GM19240 (cell line): Measurements from ENCODE around the gene ZNF365.
"Not testable (repeated sequence)": the region's sequence is repeated elsewhere in the genome, so short reads cannot be mapped to it uniquely, and the experiment has no call there.

Experiments
- DNase-seq: peaks from one replicate; pipeline ENCODE4 v3.0.0; 2011; ENCODE audit warnings: low spot score; ENCODE audit not compliant: insufficient read length

The ZNF365 gene, protein sequence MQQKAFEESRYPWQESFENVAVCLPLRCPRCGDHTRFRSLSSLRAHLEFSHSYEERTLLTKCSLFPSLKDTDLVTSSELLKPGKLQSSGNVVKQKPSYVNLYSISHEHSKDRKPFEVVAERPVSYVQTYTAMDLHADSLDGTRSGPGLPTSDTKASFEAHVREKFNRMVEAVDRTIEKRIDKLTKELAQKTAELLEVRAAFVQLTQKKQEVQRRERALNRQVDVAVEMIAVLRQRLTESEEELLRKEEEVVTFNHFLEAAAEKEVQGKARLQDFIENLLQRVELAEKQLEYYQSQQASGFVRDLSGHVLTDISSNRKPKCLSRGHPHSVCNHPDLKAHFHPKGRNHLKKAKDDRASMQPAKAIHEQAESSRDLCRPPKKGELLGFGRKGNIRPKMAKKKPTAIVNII

GRCh38 chr10:62373995-62374861, at the start of gene ZNF365:
Gene ZNF365 (plus strand): TSS chr10:62374369. CDS start chr10:62376194, 1,825 bp downstream.
- no peak for DNase-seq

GRCh38 chr10:62326176-62326575, 48.0 kb upstream of the ZNF365 start:
- DNase-seq = no peak

DNA sequence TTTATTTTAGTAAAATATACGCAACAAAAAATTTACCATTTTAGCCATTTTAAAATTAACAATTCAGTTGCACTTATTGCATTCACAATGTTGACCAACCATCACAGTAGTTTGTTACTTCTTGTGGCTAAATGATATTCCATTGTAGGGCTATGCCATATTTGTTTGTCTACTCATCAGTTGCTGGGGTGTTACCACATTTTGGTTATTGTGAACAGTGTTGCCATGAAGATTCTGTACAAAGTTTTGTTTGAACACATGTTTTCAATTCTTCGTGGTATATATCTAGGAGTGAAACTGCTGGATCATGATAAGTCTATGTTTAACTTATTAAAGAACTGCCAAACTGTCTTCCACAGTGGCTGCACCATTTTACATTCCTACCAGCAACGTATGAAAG, 46.3 kb upstream of the ZNF365 start:
- DNase-seq = no peak

DNA sequence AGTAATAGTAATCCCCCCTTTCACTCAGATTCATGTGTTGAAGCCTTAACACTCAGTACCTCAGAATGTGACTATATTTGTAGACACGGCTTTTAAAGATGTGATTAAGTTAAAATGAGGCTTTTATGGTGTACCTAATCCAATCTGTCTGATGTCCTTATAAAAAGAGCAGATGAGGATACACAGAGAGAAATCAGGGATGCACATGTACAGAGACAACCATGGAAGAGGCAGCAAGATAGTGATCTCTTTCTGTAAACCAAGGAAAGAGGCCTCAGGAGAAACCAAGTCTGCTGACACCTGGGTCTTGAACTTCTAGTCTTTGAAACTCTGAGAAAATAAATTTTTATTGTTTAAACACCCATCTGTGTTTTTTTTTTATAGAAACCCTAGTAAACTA, 44.0 kb upstream of the ZNF365 start:
- DNase-seq = no peak

DNA sequence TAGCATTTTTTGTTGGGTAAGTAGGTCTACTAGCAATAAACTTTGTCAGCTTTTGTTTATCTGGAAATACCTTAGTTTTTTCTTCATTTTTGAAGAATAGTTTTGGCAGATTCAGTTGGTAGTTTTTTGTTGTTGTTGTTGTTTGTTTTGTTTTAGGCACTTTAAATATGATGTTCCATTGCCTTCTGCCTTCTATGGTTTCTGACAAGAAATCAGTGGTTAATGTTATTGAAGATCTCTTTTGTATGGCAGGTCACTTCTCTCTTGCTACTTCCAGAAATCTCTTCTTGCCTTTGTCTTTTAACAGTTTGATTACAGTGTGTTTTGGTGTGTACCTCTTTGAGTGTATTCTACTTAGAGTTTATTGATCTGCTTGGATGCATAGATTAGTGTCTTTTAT, 41.8 kb upstream of the ZNF365 start:
- no peak for DNase-seq

DNA sequence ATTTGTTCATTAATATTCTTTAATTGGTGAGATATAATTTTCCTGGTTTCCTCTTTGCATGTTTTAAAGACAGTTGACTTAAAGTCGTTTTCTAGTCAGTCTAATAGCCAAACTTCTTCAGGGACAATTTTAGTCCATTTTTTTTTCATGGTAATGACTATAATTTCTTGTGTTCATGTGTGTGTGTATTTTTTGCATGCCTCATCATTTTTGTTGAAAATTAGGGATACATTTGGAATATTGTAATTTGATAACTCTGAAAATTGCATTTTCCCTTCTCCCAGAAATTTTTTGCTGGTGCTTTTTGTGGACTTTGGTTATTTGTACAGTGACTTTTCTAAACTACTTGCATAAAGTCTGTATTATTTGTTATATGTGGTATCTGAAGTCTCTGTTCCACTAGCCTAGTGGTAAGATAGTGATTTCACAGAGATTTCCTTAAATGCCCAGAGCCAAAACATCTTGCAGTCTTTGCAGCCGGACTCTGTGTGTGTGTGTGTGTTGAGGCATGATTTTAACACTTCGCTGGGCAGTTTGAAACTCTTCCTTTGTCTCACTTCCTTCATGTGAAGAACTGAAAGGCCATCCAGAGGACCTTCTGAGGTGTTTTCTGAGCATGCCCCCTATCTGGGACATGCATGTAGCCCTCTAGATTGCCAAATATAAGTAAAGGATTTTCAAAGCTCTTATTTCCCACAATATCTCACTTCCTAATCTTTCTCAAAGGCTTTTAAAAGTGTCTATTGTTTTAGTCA, 40.9 kb upstream of the ZNF365 start:
- no peak for DNase-seq

DNA sequence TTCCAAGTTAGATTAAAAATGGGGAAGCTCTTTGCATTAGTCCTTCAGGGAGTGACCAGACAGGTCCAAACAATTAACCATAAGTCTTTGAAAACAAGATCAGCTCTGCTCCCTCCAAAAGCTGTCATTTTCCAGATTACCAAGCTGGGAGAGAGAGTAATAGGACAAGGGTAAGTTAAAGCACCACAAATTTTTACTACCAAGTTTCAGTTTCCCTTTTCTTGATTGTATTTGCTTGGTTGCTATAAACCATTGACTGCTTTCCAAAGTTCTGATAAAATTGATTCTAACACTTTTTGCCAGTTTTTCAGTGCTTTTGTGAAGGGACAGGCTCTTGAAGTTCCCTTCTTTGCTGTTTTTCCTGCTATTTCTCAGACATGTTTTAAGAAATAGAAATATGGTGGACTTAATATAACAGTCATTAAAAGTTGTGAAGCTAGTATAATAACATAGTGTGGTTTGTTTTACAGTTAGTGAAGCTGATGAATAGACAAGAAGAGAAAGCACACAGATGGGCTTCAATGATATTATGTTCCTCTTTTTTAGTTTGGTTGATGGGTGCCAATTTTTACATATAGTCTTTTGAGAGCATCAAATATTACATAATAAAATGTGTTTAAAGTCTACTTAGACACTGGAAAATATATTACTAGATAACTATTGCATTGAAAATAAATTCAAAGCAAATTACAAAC, 40.0 kb upstream of the ZNF365 start:
- no peak for DNase-seq

GRCh38 chr10:62335326-62335725, 38.8 kb upstream of the ZNF365 start:
- no peak for DNase-seq

- no peak for DNase-seq
These were observed 37.8 kb upstream of the ZNF365 start for GRCh38 chr10:62336404-62336803.

DNA sequence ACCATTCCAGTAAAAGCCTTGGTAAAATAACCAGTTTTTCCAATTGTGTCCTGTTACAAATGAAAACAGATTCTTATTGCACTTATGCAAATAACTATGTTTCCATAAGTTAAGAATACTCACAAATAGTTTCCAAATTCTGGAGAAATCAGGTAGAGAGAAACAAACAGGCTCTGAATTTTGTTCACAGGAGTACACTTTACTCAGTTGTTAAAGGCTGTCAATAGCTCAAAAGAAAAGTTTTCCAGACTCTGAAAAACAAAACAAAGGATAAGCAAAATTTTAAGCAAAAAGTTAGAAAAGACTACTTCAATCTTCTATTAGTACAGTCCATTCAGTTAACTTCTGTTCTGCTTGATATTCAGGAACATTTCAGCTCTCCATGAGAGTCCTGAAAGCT, 32.8 kb upstream of the ZNF365 start:
- no peak for DNase-seq

DNA sequence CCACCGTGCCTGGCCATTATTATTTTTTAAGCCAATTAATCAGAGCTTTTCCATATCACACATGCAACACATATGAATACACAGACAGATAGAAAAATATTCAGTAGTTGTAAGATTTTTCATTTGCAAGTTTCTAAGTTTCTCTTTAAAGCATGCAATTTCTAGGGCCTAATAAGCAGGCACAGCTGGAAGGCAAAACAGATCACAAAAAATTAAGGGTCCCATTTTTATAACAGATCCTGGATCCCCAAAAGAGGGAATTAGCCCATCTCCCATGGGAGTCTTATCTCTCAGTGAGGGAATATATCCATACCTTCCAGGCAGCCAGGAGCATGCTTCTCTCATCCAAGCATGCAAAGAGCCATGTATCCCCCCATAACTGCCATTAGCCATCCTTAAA, 31.2 kb upstream of the ZNF365 start:
- no peak for DNase-seq

DNA sequence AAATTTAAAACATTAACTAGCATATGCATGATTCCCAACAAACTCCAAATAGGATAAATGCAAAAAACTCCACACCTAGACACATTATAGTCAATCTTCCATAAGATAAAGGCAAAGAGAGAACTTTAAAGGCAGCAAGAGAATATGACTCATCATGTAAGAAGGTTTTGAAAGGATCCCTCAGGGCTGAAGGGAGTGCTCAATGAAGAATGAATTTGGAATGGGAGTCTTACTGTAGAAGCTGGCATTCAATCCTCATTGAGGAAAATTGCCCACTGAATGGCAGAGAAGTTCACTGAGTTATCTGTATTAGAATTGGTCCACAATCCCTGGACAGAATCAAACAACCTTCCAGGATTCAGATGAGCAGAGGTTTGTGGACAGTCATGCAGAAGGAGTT, 26.1 kb upstream of the ZNF365 start:
- no peak for DNase-seq

DNA sequence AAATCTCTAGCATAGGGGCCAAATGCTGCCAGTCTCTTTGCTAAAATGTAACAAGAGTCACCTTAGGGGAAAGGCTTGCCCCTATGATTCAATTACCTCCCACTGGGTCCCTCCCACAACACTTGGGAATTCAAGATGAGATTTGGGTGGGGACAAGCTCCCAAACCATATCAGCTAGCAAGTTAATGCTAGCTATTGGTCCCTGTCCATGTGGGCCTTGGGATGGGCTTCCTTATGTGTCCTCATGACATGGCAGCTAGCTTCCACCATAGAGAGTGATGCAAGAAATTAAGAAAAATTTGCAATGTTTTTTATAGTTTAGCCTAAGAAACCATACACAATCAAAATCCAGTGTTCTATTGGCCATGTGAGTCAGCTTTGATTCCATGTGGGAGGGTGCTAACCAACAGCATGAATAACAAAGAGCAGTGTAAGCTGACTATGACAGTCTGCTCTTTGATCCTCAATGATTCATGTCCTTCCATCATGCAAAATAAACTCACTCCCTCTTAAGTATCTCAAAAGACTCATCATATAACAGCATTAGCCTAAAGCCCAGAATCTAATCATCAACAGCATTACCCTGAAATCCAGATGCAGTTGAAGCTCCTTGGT, 21.7 kb upstream of the ZNF365 start:
- no peak for DNase-seq

- DNase-seq = no peak
These were observed 19.3 kb upstream of the ZNF365 start for GRCh38 chr10:62354916-62355315.

- no peak for DNase-seq
These were observed 17.7 kb upstream of the ZNF365 start for GRCh38 chr10:62356447-62356846.

DNA sequence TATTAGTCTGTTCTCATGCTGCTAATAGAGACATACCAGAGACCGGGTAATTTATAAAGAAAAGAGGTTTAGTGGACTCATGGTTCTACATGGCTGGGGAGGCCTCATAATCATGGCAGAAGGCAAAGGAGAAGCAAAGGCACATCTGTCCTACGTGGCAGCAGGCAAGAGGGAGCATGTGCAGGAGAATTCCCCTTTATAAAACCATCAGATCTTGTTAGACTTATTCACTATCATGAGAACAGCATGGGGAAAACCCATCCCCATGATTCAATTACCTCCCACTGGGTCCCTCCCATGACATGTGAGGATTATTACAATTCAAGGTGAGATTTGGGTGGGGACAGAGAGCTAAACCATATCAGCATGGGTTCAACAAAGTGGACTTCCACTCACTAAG, 16.0 kb upstream of the ZNF365 start:
- DNase-seq = not testable (repeated sequence)

DNA sequence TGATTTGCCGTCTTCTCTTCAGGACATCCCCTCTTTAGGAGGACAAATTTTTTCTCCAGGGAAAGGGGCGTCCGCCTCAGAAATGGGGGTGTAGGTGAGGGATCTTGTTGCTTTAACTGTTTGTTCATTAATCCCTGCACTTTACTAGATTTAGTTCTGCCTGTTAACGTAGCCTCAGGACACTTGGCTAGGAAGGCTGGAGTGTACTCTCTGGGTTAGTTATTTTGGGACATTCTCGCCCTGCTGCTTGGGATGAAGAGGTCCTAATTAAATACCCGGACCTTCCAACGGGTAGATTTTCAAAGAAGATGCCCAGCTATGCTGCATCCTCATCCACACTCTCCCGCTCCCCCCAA, 552 bp upstream of the ZNF365 start:
- DNase-seq = no peak

DNA sequence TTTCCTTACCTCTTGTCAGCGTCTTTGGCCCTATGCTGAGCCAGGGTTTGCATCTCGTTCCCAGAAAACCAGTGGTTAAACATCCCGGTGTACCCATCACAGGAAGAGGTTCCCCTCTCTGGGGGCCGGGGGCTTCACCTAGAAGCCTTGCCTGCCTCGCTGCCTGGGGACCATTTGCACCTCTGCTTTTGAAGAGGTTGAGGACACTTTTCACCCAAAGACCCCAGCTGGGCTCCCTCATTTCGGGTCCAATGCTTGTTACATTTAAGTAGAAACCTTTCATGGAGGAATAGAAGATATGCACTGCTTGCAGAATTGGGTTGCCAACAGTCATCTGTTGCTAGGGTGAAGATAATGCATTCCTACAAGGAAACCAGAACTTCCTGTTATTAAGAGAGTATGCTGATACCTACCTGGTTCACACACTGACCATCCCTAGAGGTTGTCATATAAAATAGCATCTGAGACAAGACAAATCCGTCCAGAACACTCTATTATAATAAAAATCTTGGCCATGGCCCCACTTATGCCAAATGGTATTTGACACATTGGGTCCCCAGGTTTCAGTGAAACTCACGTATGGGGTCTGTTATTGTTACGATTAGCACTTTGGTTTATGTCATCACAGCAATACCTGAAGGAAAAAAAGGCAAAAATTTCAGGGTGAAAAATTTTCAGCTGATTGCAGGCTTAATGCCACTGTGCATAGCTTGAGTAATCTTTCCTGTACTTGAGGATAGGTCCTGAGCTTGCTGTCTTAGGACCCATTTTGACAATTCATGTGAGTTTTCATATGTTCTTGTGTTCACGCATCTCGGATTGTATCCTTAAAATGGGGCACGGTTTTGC, 917 bp downstream of the ZNF365 start:
- DNase-seq = no peak

DNA sequence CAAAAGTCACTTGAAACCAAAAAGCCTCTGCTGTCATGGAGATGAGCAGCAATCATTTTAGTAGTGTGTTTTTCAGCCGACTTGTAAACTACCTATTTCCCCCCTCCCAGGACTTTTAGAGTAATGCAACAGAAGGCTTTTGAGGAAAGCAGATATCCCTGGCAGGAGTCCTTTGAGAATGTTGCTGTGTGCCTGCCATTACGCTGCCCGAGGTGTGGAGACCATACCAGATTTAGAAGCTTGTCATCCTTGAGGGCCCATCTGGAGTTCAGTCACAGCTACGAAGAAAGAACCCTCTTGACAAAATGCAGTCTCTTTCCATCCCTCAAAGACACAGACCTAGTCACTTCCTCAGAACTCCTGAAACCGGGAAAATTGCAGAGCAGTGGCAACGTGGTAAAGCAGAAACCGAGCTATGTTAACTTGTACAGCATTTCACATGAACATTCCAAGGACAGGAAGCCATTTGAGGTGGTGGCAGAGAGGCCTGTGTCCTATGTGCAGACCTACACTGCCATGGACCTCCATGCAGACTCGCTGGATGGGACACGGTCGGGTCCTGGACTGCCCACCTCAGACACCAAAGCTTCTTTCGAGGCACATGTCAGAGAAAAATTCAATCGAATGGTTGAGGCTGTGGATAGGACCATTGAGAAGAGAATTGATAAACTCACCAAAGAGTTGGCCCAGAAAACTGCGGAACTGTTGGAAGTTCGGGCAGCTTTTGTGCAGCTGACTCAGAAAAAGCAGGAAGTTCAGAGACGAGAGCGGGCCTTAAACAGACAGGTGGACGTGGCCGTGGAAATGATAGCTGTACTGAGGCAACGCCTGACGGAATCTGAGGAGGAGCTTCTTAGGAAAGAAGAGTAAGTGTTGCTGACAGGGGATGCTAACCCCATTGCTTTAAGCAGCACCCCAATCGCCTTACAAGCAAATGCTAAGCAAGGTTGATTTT, 2.2 kb downstream of the ZNF365 start:
- no peak for DNase-seq
